ENCODE data around the gene GAST. TPM values are rescaled to one million over a fixed set of nuclear protein-coding genes. Genes with fewer than 3 reads are reported as not detected.

The GAST gene
- total RNA-seq, 1 experiment from 2014 or later, result not detected

- Histone ChIP-seq H3K27me3 (ENCODE audit: insufficient read depth, low read length) (no peaks in the 10 kb centered on the region), H4K5ac (ENCODE audit: insufficient read length, low read depth, low read length) (no peak overlapping the region), H3K23ac (ENCODE audit: insufficient read length, low read depth, low read length) (no peak overlapping the region), H3K4me2 (ENCODE audit: insufficient read depth, insufficient read length, low read length) (no peak overlapping the region), H2BK15ac (ENCODE audit: low read depth, low read length) (no peak overlapping the region), H3K14ac (ENCODE audit: insufficient read depth, low read length) (no peak overlapping the region), H2BK20ac (ENCODE audit: low read depth, low read length, poor library complexity, severe bottlenecking) (no peak overlapping the region), H3K79me1 (ENCODE audit: insufficient read depth, low read depth, low read length, poor library complexity, severe bottlenecking) (no peaks in the 10 kb centered on the region), H2AK5ac (ENCODE audit: insufficient read length, low read length) (no peak overlapping the region), H3K4me1 (ENCODE audit: insufficient read depth, low read length) (no peaks in the 10 kb centered on the region), H3K56ac (ENCODE audit: insufficient read length, low read depth, low read length) (no peak overlapping the region), H2BK5ac (ENCODE audit: insufficient read length, low read length) (no peak overlapping the region), H4K8ac (replicated peaks; ENCODE audit: insufficient read length, low read depth, low read length) (no peak overlapping the region), H2AFZ (ENCODE audit: low read length) (no peak overlapping the region), H3K79me2 (ENCODE audit: insufficient read depth, low read length) (no peaks in the 10 kb centered on the region), H2BK12ac (ENCODE audit: insufficient read length, low read depth, low read length) (no peak overlapping the region), H3K9me3 (ENCODE audit: control insufficient read depth, low read depth, low read length) (no peaks in the 10 kb centered on the region), H3K23me2 (ENCODE audit: insufficient read length, low read depth, low read length, poor library complexity, severe bottlenecking) (no peaks in the 10 kb centered on the region), H3K27ac (ENCODE audit: insufficient read length, low read depth, low read length) (no peak overlapping the region), H3K9ac (ENCODE audit: extremely low read depth, insufficient read length, low read length) (no peak overlapping the region), H4K20me1 (ENCODE audit: control insufficient read depth, insufficient read depth, insufficient read length) (peaks cover 2% of the 10 kb centered on the region), H3K4ac (ENCODE audit: low read depth, low read length) (no peak overlapping the region), H3T11ph (ENCODE audit: low read length) (no peak overlapping the region), H3K18ac (ENCODE audit: insufficient read length, low read depth, low read length) (no peak overlapping the region), H4K91ac (ENCODE audit: insufficient read length, low read depth, low read length) (no peak overlapping the region), H2BK120ac (ENCODE audit: low read depth, low read length, poor library complexity, severe bottlenecking) (no peak overlapping the region)
- peak overlapping the region in 1 of 3 experiments; percentile 34; a peak in 1 of 7 replicates for H3K27ac Mint-ChIP-seq
- WGBS (ENCODE audit: extremely low coverage, insufficient read length, low lambda C conversion rate), result no CpG with 5 or more reads among the region's 5 CpGs
- H3K9me3 Mint-ChIP-seq, result peaks cover 0 to 2% of the 10 kb centered on the region in 2 experiments; a peak in 1 of 5 replicates
- H3K4me1 Mint-ChIP-seq, result peaks cover 6 to 14% of the 10 kb centered on the region in 2 experiments
- TF ChIP-seq CTCF (conservative IDR thresholded peaks at IDR 0.05), result peak; percentile 21; the same call in 1 of the 3 replicates
- H3K27me3 Mint-ChIP-seq (ENCODE audit: low read depth), result peaks cover 14% of the 10 kb centered on the region
- DNase-seq, result no peak
- peak overlapping the region in 1 of 2 experiments; percentile 35; a peak in 2 of 5 replicates for H3K4me3 Mint-ChIP-seq
- H3K36me3 Mint-ChIP-seq (ENCODE audit: insufficient read depth in 1 of 3, low read depth in 3 of 3), result no peaks in the 10 kb centered on the region; a peak in 2 of 7 replicates
Measured at GRCh38 chr17:41725134-41725533, 13.0 kb downstream of the GAST start.
